DMS114 treated with DMSO at 0.1 percent for 48 hours (cell line): ENCODE data around the gene SELENON.

Experiments
- DNase-seq: peaks from one replicate; lab custom pipeline; 2025; ENCODE audit not compliant: unreplicated experiment; lab: John Stamatoyannopoulos, UW

SELENON gene

GRCh38 chr1:25808481-25809244, 8.7 kb downstream of the SELENON start:
- no peak for DNase-seq

- no peak for DNase-seq
Observed at GRCh38 chr1:25809283-25809926, 9.4 kb downstream of the SELENON start.

- no peak for DNase-seq
Observed at GRCh38 chr1:25809929-25810328, 9.9 kb downstream of the SELENON start.

GRCh38 chr1:25810341-25811299, 10.6 kb downstream of the SELENON start:
- DNase-seq = peak; percentile 24

- DNase-seq = no peak
Observed at GRCh38 chr1:25811384-25812082, 11.5 kb downstream of the SELENON start.

GRCh38 chr1:25813071-25813733, 13.2 kb downstream of the SELENON start:
- DNase-seq = no peak

GRCh38 chr1:25813734-25814471, 13.9 kb downstream of the SELENON start:
- no peak for DNase-seq

- no peak for DNase-seq
Observed at GRCh38 chr1:25814549-25815087, 14.6 kb downstream of the SELENON start.

GRCh38 chr1:25815208-25816111, 15.5 kb downstream of the SELENON start:
- DNase-seq = no peak

- DNase-seq = no peak
Observed at GRCh38 chr1:25816112-25816718, 16.2 kb downstream of the SELENON start.

- DNase-seq = no peak
Observed at GRCh38 chr1:25817840-25818501, 18.0 kb downstream of the SELENON start.

GRCh38 chr1:25818569-25818968, 18.6 kb downstream of the SELENON start:
- no peak for DNase-seq

GRCh38 chr1:25819491-25820246, 19.7 kb downstream of the SELENON start, which contains the start of gene MTFR1L:
Gene MTFR1L, plus strand, starts transcription at chr1:25819954. Its CDS starts 3,151 bp downstream, at chr1:25823105.
- peak; percentile 49 for DNase-seq

- DNase-seq = no peak
Observed at GRCh38 chr1:25820247-25821111, 20.5 kb downstream of the SELENON start.

GRCh38 chr1:25821112-25821476, 21.1 kb downstream of the SELENON start:
- DNase-seq = no peak

GRCh38 chr1:25821630-25822091, 21.7 kb downstream of the SELENON start:
- no peak for DNase-seq
